Activated CD8-positive, alpha-beta T cell treated with anti-CD3 and anti-CD28 coated beads for 36 hours (primary cell): Measurements from ENCODE around the gene ANKRD13D. TPM values are rescaled to one million over a fixed set of nuclear protein-coding genes. Genes with fewer than 3 reads are reported as not detected.

Experiments used
- ATAC-seq: fragments of 200-7000 bp; cut with Tn5 transposase; one replicate; pipeline ENCODE4 v1.10.0; 2021; ENCODE audit warnings: mild to moderate bottlenecking, moderate library complexity
- CTCF ChIA-PET: fragments of 350-600 bp; sonication (Branson Sonifier 250); formaldehyde crosslinking; loops from one replicate; lab custom pipeline; 2021; ENCODE audit warnings: antibody characterized with exemption; lab: Charles Lee
- POLR2A ChIA-PET: fragments of 350-600 bp; sonication (Branson Sonifier 250); formaldehyde crosslinking; loops from one replicate; lab custom pipeline; 2021; ENCODE audit warnings: antibody characterized with exemption; lab: Charles Lee
- DNase-seq: peaks from one replicate; pipeline ENCODE4 v3.0.0-alpha.2; 2020
- H3K27ac Mint-ChIP-seq: one replicate; pipeline ENCODE4 v1.8.0; 2021; ENCODE audit warnings: mild to moderate bottlenecking, mixed read lengths
- H3K27me3 Mint-ChIP-seq: one replicate; pipeline ENCODE4 v1.8.0; 2021; ENCODE audit warnings: mixed read lengths
- H3K36me3 Mint-ChIP-seq: one replicate; pipeline ENCODE4 v1.8.0; 2021; ENCODE audit warnings: low read depth, mixed read lengths
- H3K4me1 Mint-ChIP-seq: one replicate; pipeline ENCODE4 v1.8.0; 2021; ENCODE audit warnings: low read depth, mixed read lengths
- H3K4me3 Mint-ChIP-seq: one replicate; pipeline ENCODE4 v1.8.0; 2021; ENCODE audit warnings: mild to moderate bottlenecking, moderate library complexity, mixed read lengths
- H3K9me3 Mint-ChIP-seq: one replicate; pipeline ENCODE4 v1.8.0; 2021; ENCODE audit warnings: mixed read lengths
- CTCF ChIP-seq: fragments of 200-600 bp; IDR thresholded peaks from one replicate; pipeline ENCODE4 v1.8.0; 2022; ENCODE audit warnings: antibody characterized with exemption, mild to moderate bottlenecking
- intact Hi-C: fragments of 100-400 bp; cut with micrococcal nuclease; formaldehyde crosslinking; loops from one replicate; pipeline ENCODE4 v1.10.0; 2022
- total RNA-seq, 2 experiments: library from RNA; stranded (reverse); gene quantifications; one replicate each; pipeline ENCODE4 v1.2.3, GENCODE V29; 2021

The ANKRD13D gene
- total RNA-seq, 2 experiments from 2014 or later = 75.4 to 78.7 TPM

- TF ChIP-seq CTCF = no peak
- ChIA-PET POLR2A (interaction anchor here (1.4 to 2.0 kb wide), 2 partner anchors 10 to 22 kb away, joined by 5 to 7 read pairs; no protein-coding TSS in a partner anchor), CTCF (no interaction called here)
- ATAC-seq = no peak
- H3K4me3 Mint-ChIP-seq = no peak overlapping the region
- no peaks in the 10 kb centered on the region for H3K36me3 Mint-ChIP-seq
- H3K27ac Mint-ChIP-seq = no peak overlapping the region
- no peaks in the 10 kb centered on the region for H3K9me3 Mint-ChIP-seq
- peaks cover 18% of the 10 kb centered on the region for H3K4me1 Mint-ChIP-seq
- H3K27me3 Mint-ChIP-seq = no peaks in the 10 kb centered on the region
- intact Hi-C loops = no loop called here
- DNase-seq = no peak
Measured at GRCh38 chr11:67309661-67310061, 20.6 kb downstream of the ANKRD13D start.

GRCh38 chr11:67310246-67311050, 21.3 kb downstream of the ANKRD13D start:
- DNase-seq (no peak), ATAC-seq (no peak)
- ChIA-PET POLR2A (interaction anchor here (1.4 to 2.0 kb wide), 2 partner anchors 11 to 23 kb away, joined by 5 to 7 read pairs; no protein-coding TSS in a partner anchor), CTCF (interaction anchor here (0.8 kb wide), 1 partner anchor 41 kb away, joined by 3 read pairs; no protein-coding TSS in a partner anchor)
- Mint-ChIP-seq H3K4me3 (no peak overlapping the region), H3K4me1 (peaks cover 18% of the 10 kb centered on the region), H3K36me3 (no peaks in the 10 kb centered on the region), H3K9me3 (no peaks in the 10 kb centered on the region), H3K27ac (no peak overlapping the region), H3K27me3 (no peaks in the 10 kb centered on the region)
- no peak for TF ChIP-seq CTCF
- intact Hi-C loops = no loop called here

GRCh38 chr11:67311051-67311555, 22.0 kb downstream of the ANKRD13D start:
- intact Hi-C loops = no loop called here
- no peak for DNase-seq
- POLR2A ChIA-PET = no interaction called here
- Mint-ChIP-seq H3K4me3 (no peak overlapping the region), H3K27me3 (no peaks in the 10 kb centered on the region), H3K36me3 (no peaks in the 10 kb centered on the region), H3K9me3 (no peaks in the 10 kb centered on the region), H3K4me1 (peaks cover 18% of the 10 kb centered on the region), H3K27ac (peak overlapping the region; percentile 36)
- no peak for ATAC-seq
- CTCF ChIA-PET = interaction anchor here (1.2 kb wide), 1 partner anchor 71 kb away, joined by 3 read pairs; no protein-coding TSS in a partner anchor
- TF ChIP-seq CTCF = no peak

GRCh38 chr11:67311556-67312082, 22.5 kb downstream of the ANKRD13D start:
- DNase-seq (peak; percentile 24), ATAC-seq (peak; percentile 57)
- no peak overlapping the region for H3K4me3 Mint-ChIP-seq
- intact Hi-C loops = no loop called here
- no peaks in the 10 kb centered on the region for H3K27me3 Mint-ChIP-seq
- H3K9me3 Mint-ChIP-seq = no peaks in the 10 kb centered on the region
- CTCF ChIA-PET = interaction anchor here (1.2 kb wide), 1 partner anchor 71 kb away, joined by 3 read pairs; no protein-coding TSS in a partner anchor
- H3K27ac Mint-ChIP-seq = peak overlapping the region; percentile 84
- TF ChIP-seq CTCF = no peak
- H3K36me3 Mint-ChIP-seq = no peaks in the 10 kb centered on the region
- peaks cover 18% of the 10 kb centered on the region for H3K4me1 Mint-ChIP-seq
- POLR2A ChIA-PET = no interaction called here
